GM19372 (cell line): ENCODE results near the gene NINL.

Source experiments
- ATAC-seq: cut with Tn5 transposase; IDR thresholded peaks from one replicate; pipeline ENCODE4 v1.9.1; 2021; ENCODE audit warnings: mild to moderate bottlenecking, low read depth, moderate library complexity; ENCODE audit not compliant: unreplicated experiment

Gene NINL

GRCh38 chr20:25444556-25444955, 140.8 kb downstream of the NINL start:
- no peak for ATAC-seq

DNA sequence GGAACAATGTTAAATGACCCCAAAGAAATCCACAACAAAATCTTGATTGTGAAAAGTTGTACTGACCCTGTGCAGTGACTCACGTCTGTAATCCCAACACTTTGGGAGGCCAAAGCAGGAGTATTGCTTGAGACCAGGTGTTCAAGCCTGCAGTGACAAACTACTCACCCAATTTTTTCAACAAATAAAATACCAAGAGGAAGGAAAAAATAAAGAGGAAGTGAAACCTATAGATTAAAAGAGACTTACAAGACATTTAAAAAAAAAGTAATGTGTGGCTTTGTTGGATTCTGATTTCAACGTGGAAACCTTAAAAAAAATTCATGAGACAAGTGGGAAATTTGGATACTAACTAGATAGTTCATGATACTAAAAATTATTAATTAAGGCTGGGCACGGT, 146.0 kb downstream of the NINL start:
- peak; percentile 75 for ATAC-seq

DNA sequence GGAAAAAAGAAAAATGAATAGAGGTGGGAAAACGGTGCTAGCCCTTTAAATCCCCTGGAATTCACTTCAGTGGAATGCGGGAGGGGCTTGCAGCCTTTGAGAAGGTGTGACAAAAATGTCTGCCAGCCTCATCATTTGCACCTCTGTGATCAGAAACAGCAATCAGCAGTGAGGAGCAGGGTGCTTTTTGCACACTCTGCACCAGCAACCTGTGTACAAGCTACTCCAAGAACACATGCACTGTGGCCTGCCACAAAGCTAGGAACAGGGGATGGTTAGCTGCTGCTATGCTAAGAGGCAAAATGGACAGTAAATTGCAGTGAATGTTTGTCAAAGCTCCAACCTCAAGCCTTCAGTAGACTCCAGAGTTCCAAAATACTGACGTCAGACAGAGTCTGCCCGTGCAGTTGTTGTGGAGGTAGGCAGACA, 148.2 kb downstream of the NINL start:
- ATAC-seq = no peak

GRCh38 chr20:25424536-25424935, 160.8 kb downstream of the NINL start:
- ATAC-seq = no peak

- no peak for ATAC-seq
Observed at GRCh38 chr20:25422032-25422431, 163.3 kb downstream of the NINL start.

DNA sequence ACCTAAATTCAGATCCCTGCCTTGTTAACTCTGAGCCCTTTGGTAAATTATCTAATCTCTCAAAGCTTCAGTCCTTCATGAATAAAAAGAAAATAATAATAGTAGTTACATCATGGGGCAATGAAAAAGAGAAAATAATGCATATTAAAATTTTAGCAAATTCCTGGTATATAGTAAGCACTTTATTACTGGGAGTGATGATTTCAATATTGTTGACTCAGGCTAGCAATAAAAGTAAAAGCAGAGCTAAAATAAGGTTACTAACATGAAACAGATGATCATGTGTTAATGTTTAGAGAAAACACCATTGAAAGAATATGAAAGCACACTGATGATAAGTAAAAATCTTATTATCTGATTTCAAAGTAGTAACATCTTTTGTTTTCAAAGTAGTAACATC, 164.2 kb downstream of the NINL start:
- ATAC-seq = no peak

- no peak for ATAC-seq
Observed at GRCh38 chr20:25418776-25419175, 166.6 kb downstream of the NINL start.

GRCh38 chr20:25408890-25409289, 176.4 kb downstream of the NINL start:
- no peak for ATAC-seq

DNA sequence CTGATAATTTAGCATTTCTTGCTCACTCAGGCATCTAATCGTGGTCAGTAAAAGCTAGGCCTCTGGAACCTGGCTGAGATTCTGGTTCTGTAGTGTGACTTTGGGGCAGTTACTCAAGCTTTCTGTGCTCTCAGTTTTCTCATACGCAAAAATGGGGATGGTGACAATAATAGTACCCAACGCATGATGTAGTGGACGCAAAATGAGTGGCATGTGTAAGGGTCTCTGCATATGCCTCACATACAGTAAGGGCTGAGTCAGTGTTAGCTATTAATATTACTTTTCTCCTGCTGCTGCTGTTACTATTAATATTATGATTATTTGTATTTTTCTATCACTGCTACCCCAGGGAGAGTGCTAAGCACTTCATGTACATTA, 177.2 kb downstream of the NINL start:
- ATAC-seq = no peak

- peak; percentile 86 for ATAC-seq
Observed at GRCh38 chr20:25407311-25408169, 177.8 kb downstream of the NINL start, which contains the start of gene GINS1. Gene GINS1, plus strand, starts transcription at chr20:25407673. Its CDS starts 148 bp downstream, at chr20:25407821.
